Stimulated activated CD4-positive, alpha-beta T cell treated with anti-CD3 and anti-CD28 coated beads, Interleukin-1b, Interleukin-23, amount 100 ng/mL, for 24 hours (primary cell): Measurements from ENCODE around the gene CALD1.

Source experiments
- DNase-seq, 4 experiments: peaks; one replicate each; pipeline ENCODE4 v3.0.0-alpha.2; 2020; ENCODE audit warnings: low read depth in 4 of 4, low spot score in 1 of 4

The CALD1 gene

GRCh38 chr7:134991469-134992339 is 212.3 kb downstream of the CALD1 start:
- DNase-seq: no peak

GRCh38 chr7:134992626-134993179 is 213.3 kb downstream of the CALD1 start:
- no peak for DNase-seq

- no peak for DNase-seq
Observed at GRCh38 chr7:134993877-134994456, 214.5 kb downstream of the CALD1 start.

GRCh38 chr7:134995239-134996096 is 216.0 kb downstream of the CALD1 start:
- no peak for DNase-seq

GRCh38 chr7:134996097-134996550 is 216.7 kb downstream of the CALD1 start:
- DNase-seq: no peak

- DNase-seq: no peak
Observed at GRCh38 chr7:134997214-134997885, 217.9 kb downstream of the CALD1 start.

GRCh38 chr7:134999136-134999535 is 219.7 kb downstream of the CALD1 start:
- DNase-seq: no peak

- no peak for DNase-seq
Observed at GRCh38 chr7:135001390-135002165, 222.1 kb downstream of the CALD1 start.

- DNase-seq: no peak
Observed at GRCh38 chr7:135012229-135012628, 232.8 kb downstream of the CALD1 start.
